ENCODE results near the gene IRF9.

GRCh38 chr14:24176599-24176998 lies 15.5 kb downstream of the IRF9 start:
- no peak for TF ChIP-seq OSR1 (CRISPR knock-in tag; IDR thresholded peaks at IDR 0.05)
- no peak for TF ChIP-seq BACH2 (CRISPR knock-in tag; IDR thresholded peaks at IDR 0.05; ENCODE audit: borderline replicate concordance)
- TF ChIP-seq ARNTL (CRISPR knock-in tag; IDR thresholded peaks at IDR 0.05; ENCODE audit: borderline replicate concordance, low read depth), result no peak
- no peak for TF ChIP-seq CREB5 (CRISPR knock-in tag; IDR thresholded peaks at IDR 0.05; ENCODE audit: low read depth)
- no peak for TF ChIP-seq POU6F1 (CRISPR knock-in tag; IDR thresholded peaks at IDR 0.05; ENCODE audit: borderline replicate concordance, low read depth)
- no peak for TF ChIP-seq RARB (CRISPR knock-in tag; IDR thresholded peaks at IDR 0.05)
- no peak for TF ChIP-seq ZFP30 (CRISPR knock-in tag; IDR thresholded peaks at IDR 0.05)
- no peak for TF ChIP-seq ZNF565 (CRISPR knock-in tag; conservative IDR thresholded peaks at IDR 0.05; ENCODE audit: low read depth)
- no peak for TF ChIP-seq SNAI2 (CRISPR knock-in tag; IDR thresholded peaks at IDR 0.05)
- TF ChIP-seq TCF4 (CRISPR knock-in tag; IDR thresholded peaks at IDR 0.05; ENCODE audit: borderline replicate concordance), result no peak
- TF ChIP-seq PATZ1 (CRISPR knock-in tag; IDR thresholded peaks at IDR 0.05; ENCODE audit: borderline replicate concordance), result no peak
- no peak for TF ChIP-seq GLIS3 (CRISPR knock-in tag; IDR thresholded peaks at IDR 0.05)
- no peak for TF ChIP-seq TOX (CRISPR knock-in tag; IDR thresholded peaks at IDR 0.05; ENCODE audit: borderline replicate concordance)
